Thoracic aorta (tissue), 2 donors: ENCODE data around the gene APBB3. TPM values are rescaled to one million over a fixed set of nuclear protein-coding genes. Genes with fewer than 3 reads are reported as not detected.

Experiments used
- ATAC-seq: fragments of 150-250 bp; one replicate; pipeline ENCODE4 v1.8.0; 2017; ENCODE audit warnings: low read depth; ENCODE audit not compliant: insufficient number of reproducible peaks, low FRiP score
- DNase-seq: peaks from one replicate; pipeline ENCODE4 v3.0.0-alpha.2; 2020; ENCODE audit warnings: low spot score
- H3K27ac ChIP-seq, 2 donors: fragments of 200-600 bp; sonication (generic); 1 replicate in 1 of 2; 2 replicates in 1 of 2; pipeline ENCODE4 v1.5.1; 2016; ENCODE audit warnings: mild to moderate bottlenecking in 2 of 2, moderate library complexity in 2 of 2
- H3K27me3 ChIP-seq: fragments of 200-600 bp; sonication (generic); replicated peaks from 2 replicates; pipeline ENCODE4 v1.6.0; 2016; ENCODE audit warnings: mild to moderate bottlenecking; ENCODE audit not compliant: insufficient read depth
- H3K36me3 ChIP-seq: fragments of 200-600 bp; sonication (generic); one replicate; pipeline ENCODE4 v1.5.1; 2016
- H3K4me1 ChIP-seq, 2 donors: fragments of 200-600 bp; sonication (generic); 1 replicate in 1 of 2; 2 replicates in 1 of 2; pipeline versions ENCODE4 v1.5.1 to v1.6.0; 2016; ENCODE audit warnings: low read depth in 2 of 2, mild to moderate bottlenecking in 1 of 2; ENCODE audit not compliant: control insufficient read depth in 1 of 2
- H3K4me3 ChIP-seq: fragments of 200-600 bp; sonication (generic); 2 replicates; pipeline ENCODE4 v1.5.1; 2016; ENCODE audit warnings: mild to moderate bottlenecking
- H3K9me3 ChIP-seq: fragments of 200-600 bp; sonication (generic); 2 replicates; pipeline ENCODE4 v1.5.1; 2016
- CTCF ChIP-seq: fragments of 200-600 bp; sonication (generic); IDR thresholded peaks from one replicate; pipeline ENCODE4 v1.5.1; 2019; ENCODE audit warnings: antibody characterized with exemption
- total RNA-seq, 2 donors: library from RNA; depleted of rRNA; stranded (reverse); fragments of >200 nt; gene quantifications; one replicate each; pipeline versions ENCODE4 v1.1.0 to v1.2.3, GENCODE V29; 2016

Gene APBB3
- total RNA-seq, 2 donors from 2014 or later, result 31.3 to 34.9 TPM

DNA sequence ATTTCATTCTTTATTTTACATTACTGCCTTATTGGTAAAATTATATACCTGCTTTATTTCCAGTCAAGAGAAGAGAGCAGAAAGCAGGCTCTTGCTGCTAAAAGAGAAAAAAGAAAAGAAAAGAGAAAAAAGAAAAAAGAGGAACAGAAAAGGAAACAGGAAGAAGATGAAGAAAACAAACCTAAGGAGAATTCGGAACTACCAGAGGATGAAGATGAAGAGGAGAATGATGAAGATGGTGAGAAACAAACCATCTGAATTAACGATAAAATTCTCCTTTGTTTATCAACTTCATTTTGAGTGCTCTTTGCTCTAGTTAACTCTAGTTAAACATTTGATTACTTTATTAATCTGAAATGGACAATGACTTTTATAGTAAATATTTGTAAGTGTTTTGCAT, 40.4 kb downstream of the APBB3 start:
- Histone ChIP-seq H3K4me3 (no peak overlapping the region), H3K9me3 (no peaks in the 10 kb centered on the region), H3K4me1 (no peaks in the 10 kb centered on the region), H3K36me3 (peaks cover 27% of the 10 kb centered on the region), H3K27me3 (no peaks in the 10 kb centered on the region), H3K27ac (no peak overlapping the region)
- DNase-seq (no peak), ATAC-seq (no peak)
- TF ChIP-seq CTCF, result no peak

DNA sequence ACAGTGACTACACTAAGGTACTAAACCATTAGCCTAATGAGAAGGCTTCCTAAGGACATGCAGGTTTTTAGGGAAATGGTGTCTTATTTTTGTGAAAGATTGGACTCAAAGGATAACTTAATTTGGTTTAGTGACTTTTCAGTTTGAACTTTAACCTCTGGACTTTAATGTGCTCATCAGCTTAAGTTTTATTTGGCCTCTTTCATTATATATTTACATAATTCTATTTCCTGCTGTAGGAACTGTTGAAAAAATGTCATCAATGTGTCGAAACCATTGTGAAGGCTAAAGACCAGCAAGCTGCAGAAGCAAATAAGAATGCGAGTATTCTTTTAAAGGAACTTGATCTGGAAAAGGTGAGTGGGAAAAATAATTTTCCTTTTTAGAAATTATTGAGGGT, 51.3 kb downstream of the APBB3 start:
- Histone ChIP-seq H3K36me3 (peaks cover 54% of the 10 kb centered on the region), H3K4me3 (no peak overlapping the region), H3K27ac (no peak overlapping the region), H3K9me3 (no peaks in the 10 kb centered on the region), H3K27me3 (no peaks in the 10 kb centered on the region), H3K4me1 (no peaks in the 10 kb centered on the region)
- ATAC-seq (no peak), DNase-seq (no peak)
- no peak for TF ChIP-seq CTCF

GRCh38 chr5:140509898-140510297, 54.5 kb downstream of the APBB3 start:
- H3K4me3 ChIP-seq, result no peak overlapping the region
- no peaks in the 10 kb centered on the region for H3K4me1 ChIP-seq
- no peak for TF ChIP-seq CTCF
- H3K36me3 ChIP-seq, result peaks cover 73% of the 10 kb centered on the region
- H3K27ac ChIP-seq, result no peak overlapping the region
- no peaks in the 10 kb centered on the region for H3K27me3 ChIP-seq
- ATAC-seq, result no peak
- no peaks in the 10 kb centered on the region for H3K9me3 ChIP-seq
- DNase-seq, result no peak

Other genes with a start within 250 kb of the APBB3 start
- 10 to 100 TPM; 22.6 to 36.0 TPM for gene HBEGF, start 218.0 kb downstream of the APBB3 start, total RNA-seq
- gene SLC4A9, start 204.4 kb downstream of the APBB3 start, total RNA-seq, result not detected
- 100 to 1,000 TPM; 106 to 173 TPM for gene ANKHD1, start 162.8 kb downstream of the APBB3 start, total RNA-seq
- gene EIF4EBP3, start 16.9 kb downstream of the APBB3 start, total RNA-seq, result 1 to 10 TPM in 1 of 2 donors, not detected in 1; 6.0 TPM
- gene SRA1, start 7.1 kb downstream of the APBB3 start, total RNA-seq, result 10 to 100 TPM; 29.6 to 34.3 TPM
- gene SLC35A4, start 230 bp upstream of the APBB3 start, total RNA-seq, result 10 to 100 TPM; 21.7 to 40.2 TPM
- 100 to 1,000 TPM in 1 of 2 donors, 10 to 100 TPM in 1; 96.6 to 235 TPM for gene CD14, start 68.6 kb upstream of the APBB3 start, total RNA-seq
- 10 to 100 TPM; 11.4 to 13.5 TPM for gene TMCO6, start 74.9 kb upstream of the APBB3 start, total RNA-seq
- gene NDUFA2, start 83.0 kb upstream of the APBB3 start, total RNA-seq, result 10 to 100 TPM; 19.9 to 26.4 TPM
- 100 to 1,000 TPM in 1 of 2 donors, 10 to 100 TPM in 1; 95.3 to 108 TPM for gene IK, start 83.2 kb upstream of the APBB3 start, total RNA-seq
- 10 to 100 TPM; 24.6 to 26.1 TPM for gene WDR55, start 100.3 kb upstream of the APBB3 start, total RNA-seq
- gene DND1, start 109.0 kb upstream of the APBB3 start, total RNA-seq, result 1 to 10 TPM in 1 of 2 donors, under 1 TPM in 1; 0.54 to 1.8 TPM
- 10 to 100 TPM; 46.4 to 68.2 TPM for gene HARS1, start 126.8 kb upstream of the APBB3 start, total RNA-seq
- gene HARS2, start 126.9 kb upstream of the APBB3 start, total RNA-seq, result 10 to 100 TPM; 26.0 to 69.0 TPM
- 10 to 100 TPM; 32.0 to 50.4 TPM for gene ZMAT2, start 135.8 kb upstream of the APBB3 start, total RNA-seq
- not detected for gene PCDHA1, start 221.5 kb upstream of the APBB3 start, total RNA-seq
- under 1 TPM in 1 of 2 donors, not detected in 1; 0.85 TPM for gene PCDHA2, start 230.3 kb upstream of the APBB3 start, total RNA-seq
- 1 to 10 TPM in 1 of 2 donors, under 1 TPM in 1; 0.68 to 2.0 TPM for gene PCDHA3, start 236.5 kb upstream of the APBB3 start, total RNA-seq
- under 1 TPM; 0.78 to 0.81 TPM for gene PCDHA4, start 242.5 kb upstream of the APBB3 start, total RNA-seq